ENCODE data around the gene TDRD10. TPM values are rescaled to one million over a fixed set of nuclear protein-coding genes. Genes with fewer than 3 reads are reported as not detected.

Gene TDRD10
- total and polyA plus RNA-seq, 2 donors (not counting 1 experiment from before 2014, with no cell fraction given): 0.06 TPM; not detected in 1

DNA sequence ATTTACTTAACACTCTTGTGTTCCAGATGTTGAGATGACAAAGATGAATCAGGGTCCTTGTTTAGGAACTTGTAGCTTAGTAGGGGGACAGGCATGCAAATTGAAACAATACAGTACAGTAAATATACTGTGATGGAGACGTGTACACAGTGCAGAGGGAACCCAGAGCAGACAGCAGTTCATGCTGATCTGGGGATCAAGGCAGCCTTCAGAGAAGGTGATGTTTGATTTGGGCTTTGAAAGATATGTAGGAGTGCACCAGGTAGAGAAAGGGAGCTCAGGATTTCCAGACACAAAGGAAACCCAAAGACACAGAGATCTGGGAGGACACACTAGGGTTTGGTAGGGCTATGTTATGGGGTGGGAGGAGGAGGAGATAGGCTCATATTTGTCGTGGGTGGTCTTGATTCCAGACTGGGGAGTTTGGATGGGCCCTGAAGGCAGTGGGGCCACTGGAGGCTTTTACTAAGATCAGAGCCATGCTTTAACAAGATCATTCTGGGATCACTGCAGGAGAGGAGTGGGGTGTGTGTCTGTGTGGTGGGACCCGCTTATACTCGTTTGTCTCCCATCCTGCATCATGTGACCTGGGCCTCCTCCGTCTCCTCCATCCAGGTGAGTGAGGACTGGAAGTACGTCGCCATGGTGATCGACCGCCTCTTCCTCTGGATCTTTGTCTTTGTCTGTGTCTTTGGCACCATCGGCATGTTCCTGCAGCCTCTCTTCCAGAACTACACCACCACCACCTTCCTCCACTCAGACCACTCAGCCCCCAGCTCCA, 73.3 kb downstream of the TDRD10 start:
- H3K4me2 ChIP-seq (replicated peaks; ENCODE audit: low read depth, low read length, poor library complexity, severe bottlenecking): no peak overlapping the region
- no peak overlapping the region for H3K27ac Mint-ChIP-seq
- POLR2A ChIA-PET: interaction anchor here (0.5 kb wide), 1 partner anchor 33 kb away, joined by 3 read pairs; the partner anchor contains the start of gene ADAR

More for the DNA sequence above, 73.3 kb downstream of the TDRD10 start:
- no peaks in the 10 kb centered on the region for H3K4me1 ChIP-seq (ENCODE audit: control insufficient read depth in 2 of 2, insufficient read depth in 2 of 2, low read length in 2 of 2)
- no peaks in the 10 kb centered on the region for H3K79me2 ChIP-seq (ENCODE audit: control insufficient read depth, insufficient read depth, low read length)
- intact Hi-C loops (cut with micrococcal nuclease): no loop called here
- Mint-ChIP-seq H3K4me3 (no peak overlapping the region), H3K9me3 (ENCODE audit: insufficient read depth) (no peaks in the 10 kb centered on the region), H3K4me1 (no peaks in the 10 kb centered on the region), H3K27me3 (peaks cover 12% of the 10 kb centered on the region)
- no peak overlapping the region for H2AFZ ChIP-seq (ENCODE audit: insufficient read depth, low read depth, low read length, poor library complexity, severe bottlenecking)
- H4K20me1 ChIP-seq (ENCODE audit: control insufficient read depth, insufficient read depth, low read length, poor library complexity, severe bottlenecking): no peaks in the 10 kb centered on the region
- H3K36me3 ChIP-seq (replicated peaks in 1 of 2; ENCODE audit: control extremely low read depth in 1 of 2, control insufficient read depth in 1 of 2, extremely low read depth in 1 of 2, insufficient read depth in 2 of 2, low read length in 1 of 2): peaks cover 0 to 21% of the 10 kb centered on the region in 2 experiments
- no peak for DNase-seq
- TF ChIP-seq EZH2 (IDR thresholded peaks at IDR 0.05; ENCODE audit: borderline replicate concordance, insufficient read depth, low read depth, low read length, poor library complexity, severe bottlenecking): no peak
- TF ChIP-seq CTCF (IDR thresholded peaks at IDR 0.05): no peak
- H3K4me3 ChIP-seq (ENCODE audit: control extremely low read depth in 1 of 5, extremely low read depth in 1 of 5, insufficient read depth in 1 of 5, low read depth in 2 of 5, low read length in 4 of 5): no peak overlapping the region
- H3K9ac ChIP-seq (ENCODE audit: low read length): no peak overlapping the region
- H3K9me3 ChIP-seq (ENCODE audit: control extremely low read depth in 1 of 3, control insufficient read depth in 2 of 3, insufficient read depth in 1 of 3, low read length in 2 of 3): peaks cover 0 to 4% (median 0%) of the 10 kb centered on the region in 3 donors
- no peak overlapping the region for H3K27ac ChIP-seq (ENCODE audit: low read length in 2 of 2)
- H3K27me3 ChIP-seq (replicated peaks in 1 of 4; ENCODE audit: control extremely low read depth in 1 of 4, control insufficient read depth in 3 of 4, insufficient read depth in 4 of 4, low read length in 3 of 4): peaks cover 0 to 8% (median 0%) of the 10 kb centered on the region in 4 experiments
- WGBS (ENCODE audit: insufficient coverage): 98% methylated on average over 9 of the region's 10 CpGs
- CTCF ChIA-PET: no interaction called here
- ATAC-seq (ENCODE audit: low read depth): no peak

All from B cell (primary cell).